Measurements from ENCODE around the gene SLC52A3. TPM values are rescaled to one million over a fixed set of nuclear protein-coding genes. Genes with fewer than 3 reads are reported as not detected.

The SLC52A3 gene
- polyA plus RNA-seq, 3 donors: 3.3 to 4.0 (median 3.6) TPM

DNA sequence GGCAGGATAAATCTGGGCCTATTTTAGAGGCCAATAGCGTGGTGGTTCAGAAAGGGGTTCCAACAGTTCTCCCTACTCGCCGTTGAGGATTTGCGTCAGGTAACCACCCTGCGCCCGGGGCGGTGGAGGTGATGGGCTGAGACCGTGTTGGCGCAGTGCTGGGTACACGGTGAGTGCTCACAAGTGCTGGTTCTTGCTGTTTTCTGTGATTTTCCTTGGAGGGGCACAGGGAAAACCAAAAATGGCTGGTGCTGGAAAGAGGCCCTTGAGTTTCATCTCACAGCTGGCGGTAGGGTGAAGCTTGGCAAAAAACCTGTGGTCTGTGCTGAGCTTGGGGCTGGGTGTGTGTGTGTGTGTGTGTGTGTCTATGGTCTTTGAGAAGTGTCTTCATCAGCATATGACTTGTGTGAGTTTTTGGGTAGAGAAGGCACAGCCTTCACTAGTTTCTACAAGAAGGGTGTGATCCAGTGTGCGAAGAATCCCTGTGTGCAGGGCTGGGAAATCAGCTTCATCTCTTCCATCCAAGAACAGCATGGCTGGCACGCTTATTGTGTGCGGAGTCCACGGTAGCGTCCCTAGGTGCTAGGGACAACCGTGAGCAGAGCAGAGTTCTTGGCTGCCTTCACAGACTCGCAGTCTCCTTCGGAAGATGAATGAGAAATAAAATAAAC, 57.4 kb downstream of the SLC52A3 start:
- no peak for DNase-seq (ENCODE audit: extremely low read depth in 1 of 11, low read depth in 9 of 11, low spot score in 4 of 11)

Other genes starting within 250 kb of the SLC52A3 start
- 100 to 1,000 TPM; 131 to 154 (median 143) TPM for gene CSNK2A1, start 224.7 kb downstream of the SLC52A3 start, polyA plus RNA-seq (ENCODE audit: insufficient read length in 3 of 3)
- gene TCF15, start 158.2 kb downstream of the SLC52A3 start, polyA plus RNA-seq (ENCODE audit: insufficient read length in 3 of 3): 1 to 10 TPM; 1.3 to 1.9 (median 1.3) TPM
- gene SRXN1, start 115.3 kb downstream of the SLC52A3 start, polyA plus RNA-seq (ENCODE audit: insufficient read length in 3 of 3): 10 to 100 TPM; 12.0 to 14.0 (median 12.8) TPM
- gene SCRT2, start 92.7 kb downstream of the SLC52A3 start, polyA plus RNA-seq (ENCODE audit: insufficient read length in 3 of 3): under 1 TPM in 2 of 3 donors, not detected in 1; 0.05 TPM
- gene FAM110A, start 65.2 kb upstream of the SLC52A3 start, polyA plus RNA-seq (ENCODE audit: insufficient read length in 3 of 3): 10 to 100 TPM in 1 of 3 donors, 1 to 10 TPM in 2; 7.3 to 10.3 (median 9.8) TPM
- under 1 TPM; 0.20 to 0.40 (median 0.20) TPM for gene ANGPT4, start 147.8 kb upstream of the SLC52A3 start, polyA plus RNA-seq (ENCODE audit: insufficient read length in 3 of 3)
- 1 to 10 TPM; 1.3 to 1.9 (median 1.9) TPM for gene RSPO4, start 233.8 kb upstream of the SLC52A3 start, polyA plus RNA-seq (ENCODE audit: insufficient read length in 3 of 3)